Sigmoid colon (tissue), 7 donors: ENCODE data around the gene KRT81. TPM values are rescaled to one million over a fixed set of nuclear protein-coding genes. Genes with fewer than 3 reads are reported as not detected.
"Not testable (repeated sequence)": the region's sequence is repeated elsewhere in the genome, so short reads cannot be mapped to it uniquely, and the experiment has no call there.

Source experiments
- DNase-seq: peaks from one replicate; pipeline ENCODE4 v3.0.0-alpha.2; 2019
- H3K27ac ChIP-seq, 4 donors: fragments of 200-600 bp; sonication (generic); one replicate each; pipeline ENCODE4 v1.5.1; 2016 to 2019; ENCODE audit warnings: mild to moderate bottlenecking in 1 of 4
- H3K27me3 ChIP-seq, 3 donors: fragments of 200-600 bp; sonication (generic); one replicate each; pipeline ENCODE4 v1.5.1; 2019; ENCODE audit warnings: mild to moderate bottlenecking in 1 of 3
- H3K36me3 ChIP-seq, 4 donors: fragments of 200-600 bp; sonication (generic); one replicate each; pipeline ENCODE4 v1.5.1; 2016 to 2019
- H3K4me1 ChIP-seq, 4 donors: fragments of 200-600 bp; sonication (generic); one replicate each; pipeline ENCODE4 v1.5.1; 2017 to 2019
- H3K4me3 ChIP-seq, 4 donors: fragments of 200-600 bp; sonication (generic); one replicate each; pipeline ENCODE4 v1.5.1; 2017 to 2019; ENCODE audit warnings: mild to moderate bottlenecking in 2 of 4, moderate library complexity in 1 of 4
- H3K9me3 ChIP-seq, 4 donors: fragments of 200-600 bp in 3 of 4; sonication (generic) in 3 of 4; one replicate each; pipeline versions ENCODE4 v1.5.1 to v1.6.1; 2013 to 2019
- EP300 ChIP-seq, 4 donors: sonication (generic); formaldehyde crosslinking; IDR thresholded peaks; one replicate each; pipeline ENCODE4 v1.6.1; 2017; ENCODE audit warnings: antibody characterized with exemption in 4 of 4
- POLR2A ChIP-seq, 2 donors: fragments of 450-650 bp; IDR thresholded peaks; one replicate each; pipeline ENCODE4 v1.6.1; 2016; ENCODE audit warnings: antibody characterized with exemption in 2 of 2, mild to moderate bottlenecking in 2 of 2, moderate library complexity in 2 of 2
- POLR2AphosphoS5 ChIP-seq, 4 donors: sonication (generic); formaldehyde crosslinking; IDR thresholded peaks; one replicate each; pipeline ENCODE4 v1.6.1; 2017; ENCODE audit warnings: antibody characterized with exemption in 4 of 4
- WGBS, 2 donors: extraction: QIAGEN DNeasy Blood & Tissue Kit; methylation state at CpG; one replicate each; pipeline ENCODE4 v1.1.7; 2013; 5-methylcytosine and 5-hydroxymethylcytosine counted together
- intact Hi-C: fragments of 100-400 bp; cut with DNase I; formaldehyde crosslinking; loops from one replicate; pipeline ENCODE4 v1.15.1; 2023
- polyA plus RNA-seq, 3 donors: library from polyadenylated mRNA; stranded (reverse); fragments of 200-250 nt; gene quantifications; one replicate each; pipeline ENCODE4 v1.2.3, GENCODE V29; 2013
- total RNA-seq, 4 donors: library from RNA; depleted of rRNA; stranded (reverse); fragments of >200 nt; gene quantifications; one replicate each; pipeline ENCODE4 v1.1.0, GENCODE V29; 2016
- TF ChIP-seq, protein P1 (sequence below), 4 experiments: fragments of 450-650 bp in 3 of 4; fragments of 200-600 bp in 1 of 4; IDR thresholded peaks; one replicate each; pipeline ENCODE4 v1.5.1; 2016 to 2019; ENCODE audit warnings: antibody characterized with exemption in 4 of 4, mild to moderate bottlenecking in 3 of 4, moderate library complexity in 2 of 4
- donor health status: healthy with polysubstance abuse.
- donor health status: Bipolar disorder and iron deficiency.
- donor health status: healthy.

The KRT81 gene
- total and polyA plus RNA-seq, 7 donors: 0.14 to 0.17 TPM; not detected in 5

- Histone ChIP-seq H3K27ac (no peak overlapping the region), H3K36me3 (no peaks in the 10 kb centered on the region), H3K27me3 (no peaks in the 10 kb centered on the region), H3K4me3 (no peak overlapping the region), H3K4me1 (peaks cover 0 to 27% (median 19%) of the 10 kb centered on the region in 4 donors), H3K9me3 (no peaks in the 10 kb centered on the region)
- TF ChIP-seq POLR2AphosphoS5 (IDR thresholded peaks at IDR 0.05) (no peak), POLR2A (IDR thresholded peaks at IDR 0.05) (no peak), EP300 (IDR thresholded peaks at IDR 0.05) (no peak)
- TF ChIP-seq, protein P1, sequence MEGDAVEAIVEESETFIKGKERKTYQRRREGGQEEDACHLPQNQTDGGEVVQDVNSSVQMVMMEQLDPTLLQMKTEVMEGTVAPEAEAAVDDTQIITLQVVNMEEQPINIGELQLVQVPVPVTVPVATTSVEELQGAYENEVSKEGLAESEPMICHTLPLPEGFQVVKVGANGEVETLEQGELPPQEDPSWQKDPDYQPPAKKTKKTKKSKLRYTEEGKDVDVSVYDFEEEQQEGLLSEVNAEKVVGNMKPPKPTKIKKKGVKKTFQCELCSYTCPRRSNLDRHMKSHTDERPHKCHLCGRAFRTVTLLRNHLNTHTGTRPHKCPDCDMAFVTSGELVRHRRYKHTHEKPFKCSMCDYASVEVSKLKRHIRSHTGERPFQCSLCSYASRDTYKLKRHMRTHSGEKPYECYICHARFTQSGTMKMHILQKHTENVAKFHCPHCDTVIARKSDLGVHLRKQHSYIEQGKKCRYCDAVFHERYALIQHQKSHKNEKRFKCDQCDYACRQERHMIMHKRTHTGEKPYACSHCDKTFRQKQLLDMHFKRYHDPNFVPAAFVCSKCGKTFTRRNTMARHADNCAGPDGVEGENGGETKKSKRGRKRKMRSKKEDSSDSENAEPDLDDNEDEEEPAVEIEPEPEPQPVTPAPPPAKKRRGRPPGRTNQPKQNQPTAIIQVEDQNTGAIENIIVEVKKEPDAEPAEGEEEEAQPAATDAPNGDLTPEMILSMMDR (IDR thresholded peaks at IDR 0.05): no peak
- WGBS, 2 donors: 59 to 70% methylated on average over 11 of the region's 11 CpGs
- intact Hi-C loops: no loop called here
- DNase-seq: peak; percentile 43
Measured at GRCh38 chr12:52305921-52306705, 14.8 kb upstream of the KRT81 start.

DNA sequence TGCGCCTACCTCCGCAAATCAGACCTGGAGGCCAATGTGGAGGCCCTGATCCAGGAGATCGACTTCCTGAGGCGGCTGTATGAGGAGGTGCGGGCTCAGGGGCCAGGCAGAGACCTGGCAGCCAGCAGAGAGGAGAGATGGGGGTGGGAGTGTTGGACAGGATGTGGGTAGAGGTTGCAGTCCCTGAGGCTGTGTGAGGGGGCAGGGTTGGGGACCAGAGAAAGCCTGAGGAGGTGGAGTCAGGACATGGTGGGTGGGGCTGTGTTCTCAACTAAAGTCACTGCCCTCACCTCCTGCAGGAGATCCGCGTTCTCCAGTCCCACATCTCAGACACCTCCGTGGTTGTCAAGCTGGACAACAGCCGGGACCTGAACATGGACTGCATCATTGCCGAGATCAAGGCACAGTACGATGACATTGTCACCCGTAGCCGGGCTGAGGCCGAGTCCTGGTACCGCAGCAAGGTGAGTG is 13.6 kb upstream of the KRT81 start:
- WGBS, 2 donors: 73 to 89% methylated on average over 15 of the region's 15 CpGs
- H3K9me3 ChIP-seq, H3K4me3 ChIP-seq, H3K27ac ChIP-seq, intact Hi-C loops, H3K36me3 ChIP-seq, H3K27me3 ChIP-seq: not testable (repeated sequence)
- H3K4me1 ChIP-seq: peaks cover 0 to 20% (median 14%) of the 10 kb centered on the region in 4 donors
- DNase-seq: peak; percentile 30

DNA sequence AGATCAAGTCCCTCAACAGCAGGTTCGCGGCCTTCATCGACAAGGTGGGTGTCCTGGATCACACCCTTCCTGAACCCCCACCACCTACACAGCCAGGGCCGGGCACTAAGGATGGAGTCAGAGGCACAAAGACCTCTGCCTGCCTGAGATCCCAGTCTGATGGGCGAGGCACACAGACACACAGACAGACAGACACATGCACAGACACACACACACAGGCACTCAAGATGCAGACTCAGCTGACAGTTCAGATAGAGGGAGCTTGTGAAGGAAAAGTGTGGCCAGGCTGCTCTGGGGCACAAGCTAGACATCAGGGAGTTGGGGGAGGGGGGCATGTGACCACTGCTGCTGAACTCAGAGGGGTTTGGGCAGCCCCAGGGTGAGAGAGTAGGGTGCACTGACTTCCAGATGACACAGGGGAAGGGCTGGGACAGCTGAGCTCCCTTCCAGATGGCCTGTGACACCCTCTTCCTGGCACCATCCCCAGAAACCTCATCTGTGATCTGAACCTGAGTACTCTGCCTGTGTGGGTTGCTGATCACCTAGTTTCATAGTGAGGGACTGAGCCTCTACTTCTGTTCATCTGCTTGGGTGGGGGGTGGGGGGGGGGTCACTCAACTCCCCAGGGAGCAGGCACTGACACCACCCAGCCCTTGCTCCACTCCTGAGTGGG is 11.0 kb upstream of the KRT81 start:
- WGBS, 2 donors: no CpG with 5 or more reads among the region's 5 CpGs
- H3K4me3 ChIP-seq, DNase-seq, intact Hi-C loops, H3K36me3 ChIP-seq, H3K9me3 ChIP-seq, H3K4me1 ChIP-seq, H3K27ac ChIP-seq, H3K27me3 ChIP-seq: not testable (repeated sequence)

- 81 to 84% methylated on average over 23 of the region's 31 CpGs for WGBS, 2 donors
- H3K27me3 ChIP-seq, H3K36me3 ChIP-seq, DNase-seq, H3K27ac ChIP-seq, intact Hi-C loops, H3K9me3 ChIP-seq, H3K4me3 ChIP-seq, H3K4me1 ChIP-seq: not testable (repeated sequence)
Measured at GRCh38 chr12:52301721-52302120, 10.4 kb upstream of the KRT81 start.

DNA sequence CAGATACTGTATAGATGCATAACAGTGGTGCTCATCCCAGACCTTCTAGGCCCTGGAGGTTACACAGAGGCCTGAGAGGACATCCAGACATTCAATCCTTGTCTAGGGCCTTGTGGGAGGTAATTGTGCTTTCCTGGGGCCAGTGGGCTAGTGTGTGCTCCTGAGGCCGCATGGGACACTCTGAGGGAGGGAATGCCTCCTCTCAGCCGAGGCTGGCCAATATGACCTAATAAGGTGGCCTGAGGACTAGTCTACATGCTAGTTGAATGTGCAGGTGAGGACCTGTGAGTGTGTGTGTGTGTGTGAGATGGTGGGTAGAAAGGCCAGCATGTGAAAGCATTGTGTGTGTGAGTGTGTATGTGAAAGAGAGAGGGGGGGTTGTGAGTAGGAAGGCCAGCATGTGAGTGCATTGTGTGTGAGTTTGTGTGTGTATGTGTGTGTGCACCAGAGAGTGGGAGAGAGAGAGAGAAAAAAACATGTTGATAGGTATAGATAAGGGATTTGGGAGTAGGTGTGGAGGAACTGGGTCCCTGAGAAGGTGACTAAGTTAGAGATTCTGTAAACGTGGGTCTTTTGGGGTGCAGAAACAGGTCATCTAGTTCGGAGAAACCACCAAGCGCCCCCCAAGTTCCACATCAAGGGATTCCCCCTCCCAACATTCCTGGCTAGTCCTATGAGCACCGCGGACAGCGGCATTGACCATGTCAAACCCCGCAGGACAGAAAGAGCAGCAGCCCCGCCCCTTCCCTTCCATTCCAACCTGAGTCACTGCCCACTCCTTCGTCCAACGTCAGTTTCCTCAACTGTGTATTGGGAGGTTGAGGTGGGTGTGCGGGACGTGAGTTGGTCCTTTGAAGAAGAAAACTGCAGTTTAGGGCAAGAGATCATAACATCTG is 9.7 kb upstream of the KRT81 start:
- TF ChIP-seq POLR2A (IDR thresholded peaks at IDR 0.05) (no peak), EP300 (IDR thresholded peaks at IDR 0.05) (no peak), POLR2AphosphoS5 (IDR thresholded peaks at IDR 0.05) (no peak)
- TF ChIP-seq, protein P1 (IDR thresholded peaks at IDR 0.05): no peak
- no peaks in the 10 kb centered on the region for H3K4me1 ChIP-seq
- DNase-seq: peak; percentile 36
- no peaks in the 10 kb centered on the region for H3K36me3 ChIP-seq
- H3K4me3 ChIP-seq: no peak overlapping the region
- no peaks in the 10 kb centered on the region for H3K27me3 ChIP-seq
- no peaks in the 10 kb centered on the region for H3K9me3 ChIP-seq
- 64 to 65% methylated on average over 14 of the region's 14 CpGs for WGBS, 2 donors
- intact Hi-C loops: no loop called here
- H3K27ac ChIP-seq: no peak overlapping the region

- TF ChIP-seq, protein P1 (IDR thresholded peaks at IDR 0.05): no peak
- TF ChIP-seq POLR2A (IDR thresholded peaks at IDR 0.05) (no peak), POLR2AphosphoS5 (IDR thresholded peaks at IDR 0.05) (no peak), EP300 (IDR thresholded peaks at IDR 0.05) (no peak)
- 29 to 72% methylated on average over 4 of the region's 4 CpGs for WGBS, 2 donors
- Histone ChIP-seq H3K9me3 (no peaks in the 10 kb centered on the region), H3K4me3 (no peak overlapping the region), H3K27ac (no peak overlapping the region), H3K4me1 (no peaks in the 10 kb centered on the region), H3K36me3 (no peaks in the 10 kb centered on the region), H3K27me3 (no peaks in the 10 kb centered on the region)
- intact Hi-C loops: no loop called here
- DNase-seq: no peak
Measured at GRCh38 chr12:52298677-52299190, 7.4 kb upstream of the KRT81 start.
